Muscle layer of duodenum (tissue), 2 donors: Measurements from ENCODE around the gene SYNDIG1.

Experiments
- H3K27ac ChIP-seq: one replicate; pipeline ENCODE4 v1.7.0; 2013; ENCODE audit warnings: mild to moderate bottlenecking, low read length
- H3K27me3 ChIP-seq: one replicate; pipeline ENCODE4 v1.7.0; 2013; ENCODE audit warnings: low read depth, mild to moderate bottlenecking, control low read depth, low read length
- H3K36me3 ChIP-seq, 2 donors: one replicate each; pipeline ENCODE4 v1.7.0; 2013; ENCODE audit warnings: low read length in 2 of 2, control low read depth in 1 of 2, mild to moderate bottlenecking in 1 of 2; ENCODE audit not compliant: insufficient read depth in 2 of 2, control insufficient read depth in 1 of 2
- H3K4me1 ChIP-seq, 2 donors: one replicate each; pipeline ENCODE4 v1.7.0; 2013; ENCODE audit warnings: low read length in 2 of 2, mild to moderate bottlenecking in 2 of 2, control low read depth in 1 of 2, moderate library complexity in 1 of 2; ENCODE audit not compliant: insufficient read depth in 2 of 2, control insufficient read depth in 1 of 2
- H3K4me3 ChIP-seq, 2 donors: one replicate each; pipeline ENCODE4 v1.7.0; 2013; ENCODE audit warnings: low read length in 2 of 2, low read depth in 1 of 2, mild to moderate bottlenecking in 1 of 2
- H3K9me3 ChIP-seq, 2 donors: one replicate each; pipeline ENCODE4 v1.7.0; 2013; ENCODE audit warnings: low read length in 2 of 2, control low read depth in 1 of 2, mild to moderate bottlenecking in 1 of 2; ENCODE audit not compliant: control insufficient read depth in 1 of 2
- donor health status: healthy.

SYNDIG1 gene

DNA sequence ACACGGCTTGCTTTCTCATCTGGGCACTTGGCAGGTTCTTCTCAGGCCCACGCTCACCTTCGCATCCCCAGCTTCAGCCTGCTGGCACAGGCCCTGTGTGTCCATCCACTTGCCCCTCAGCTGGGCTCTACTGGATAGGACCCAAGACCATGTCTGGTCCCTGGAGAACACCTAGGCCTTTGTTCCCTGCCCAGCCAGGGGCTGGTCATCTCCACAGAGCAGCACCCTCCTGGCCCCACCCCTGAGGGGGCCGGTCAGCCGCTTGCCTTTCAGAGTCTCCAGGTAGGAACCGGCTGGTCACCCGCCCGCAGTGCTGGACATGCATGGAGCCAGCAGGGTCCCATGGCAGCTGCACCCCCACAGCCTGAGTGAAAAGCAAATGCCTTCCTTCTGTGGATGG, 191.2 kb downstream of the SYNDIG1 start:
- Histone ChIP-seq H3K4me3 (no peak overlapping the region), H3K27ac (no peak overlapping the region), H3K4me1 (no peaks in the 10 kb centered on the region), H3K27me3 (no peaks in the 10 kb centered on the region), H3K36me3 (no peaks in the 10 kb centered on the region), H3K9me3 (no peaks in the 10 kb centered on the region)

DNA sequence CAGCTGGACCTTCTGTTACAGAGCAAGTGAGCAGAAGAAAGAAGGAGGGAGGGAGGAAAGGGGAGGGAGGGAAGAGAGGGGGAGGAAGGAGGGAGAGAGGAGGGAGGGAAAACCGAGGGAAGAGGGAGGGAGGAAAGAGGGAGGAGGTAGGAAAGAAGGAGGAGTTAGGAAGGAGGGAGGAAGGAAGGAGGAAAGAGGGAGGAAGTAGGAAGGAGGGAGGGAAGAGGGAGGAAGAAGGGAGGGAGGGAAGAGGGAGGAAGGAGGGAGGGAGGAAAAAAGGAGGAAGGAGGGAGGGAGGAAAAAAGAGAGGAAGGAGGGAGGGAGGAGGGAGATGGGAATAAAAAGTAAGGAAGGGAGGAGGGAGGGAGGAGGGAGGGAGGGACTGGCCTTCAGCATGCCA, 191.8 kb downstream of the SYNDIG1 start:
- no peak overlapping the region for H3K27ac ChIP-seq
- H3K36me3 ChIP-seq = no peaks in the 10 kb centered on the region
- H3K4me1 ChIP-seq = no peaks in the 10 kb centered on the region
- no peaks in the 10 kb centered on the region for H3K9me3 ChIP-seq
- no peaks in the 10 kb centered on the region for H3K27me3 ChIP-seq
- no peak overlapping the region for H3K4me3 ChIP-seq

DNA sequence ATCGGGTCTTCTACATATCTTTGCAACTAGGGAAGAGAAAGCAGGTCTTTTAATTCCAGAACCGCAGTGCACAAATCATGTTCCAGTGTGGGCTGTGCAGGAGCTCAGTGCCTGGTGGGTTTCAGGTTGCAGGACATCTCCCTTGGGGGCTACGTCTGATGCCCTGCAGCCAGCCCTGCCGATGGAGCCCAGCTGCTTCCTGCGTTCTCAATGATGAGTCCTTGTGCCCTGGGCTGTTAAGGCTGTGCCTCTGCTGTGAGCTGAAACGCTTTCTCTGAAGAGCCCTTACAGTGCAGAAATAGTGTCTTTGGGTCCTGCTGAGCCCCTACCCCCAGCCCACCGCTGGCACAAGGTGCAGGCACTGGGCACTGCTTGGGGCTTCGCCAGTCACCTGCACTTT, 192.9 kb downstream of the SYNDIG1 start:
- Histone ChIP-seq H3K4me3 (no peak overlapping the region), H3K9me3 (no peaks in the 10 kb centered on the region), H3K36me3 (no peaks in the 10 kb centered on the region), H3K4me1 (no peaks in the 10 kb centered on the region), H3K27ac (no peak overlapping the region), H3K27me3 (no peaks in the 10 kb centered on the region)

DNA sequence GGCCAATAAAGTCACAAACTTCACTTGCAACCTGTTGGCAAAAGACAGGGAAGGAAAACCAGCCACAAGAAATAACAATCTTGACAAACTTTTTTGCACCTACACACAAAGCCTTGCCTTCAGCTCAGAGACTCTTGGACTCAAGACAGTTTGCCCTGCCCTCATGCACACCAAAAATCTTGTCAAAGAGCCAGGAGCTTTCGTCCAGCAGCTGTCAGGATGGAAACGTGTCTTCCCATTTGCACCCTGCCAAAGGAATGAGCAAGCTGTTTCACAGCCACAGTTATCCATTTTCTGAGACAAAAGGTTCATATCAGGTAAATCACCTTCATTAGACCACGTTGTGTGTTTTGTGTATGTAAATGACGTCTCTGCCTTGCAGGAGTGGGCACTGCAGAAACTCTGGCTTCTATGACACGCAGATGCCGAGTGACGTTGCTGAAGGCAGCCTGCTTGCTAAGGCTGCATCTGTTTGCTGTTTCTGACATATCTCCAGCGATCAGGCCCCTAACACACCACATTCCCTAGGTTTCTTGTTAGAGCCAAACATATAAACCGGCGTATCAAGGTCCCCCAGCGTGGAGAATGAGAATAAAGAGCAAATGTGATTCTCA, 193.4 kb downstream of the SYNDIG1 start:
- Histone ChIP-seq H3K4me3 (no peak overlapping the region), H3K27me3 (no peaks in the 10 kb centered on the region), H3K9me3 (no peaks in the 10 kb centered on the region), H3K27ac (no peak overlapping the region), H3K4me1 (no peaks in the 10 kb centered on the region), H3K36me3 (no peaks in the 10 kb centered on the region)

DNA sequence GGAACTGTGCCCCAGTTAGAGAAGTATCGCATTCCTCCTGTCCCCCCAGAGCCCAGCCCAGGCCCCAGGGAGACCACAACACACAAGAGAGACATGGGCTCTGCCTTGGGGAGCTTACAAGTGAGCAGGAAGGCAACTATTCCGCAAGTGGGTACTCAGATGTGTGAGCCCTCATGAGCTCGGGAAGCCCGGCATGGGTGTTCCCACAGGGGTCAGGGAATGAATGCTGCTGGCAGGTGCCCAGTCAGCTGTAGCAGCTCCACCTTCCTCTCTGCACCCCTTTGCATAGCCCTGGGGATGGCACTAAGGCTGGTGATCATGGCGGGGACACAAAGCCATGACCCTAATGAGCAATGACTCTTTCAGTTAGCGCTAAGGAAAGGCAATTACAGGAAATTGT, 194.1 kb downstream of the SYNDIG1 start:
- Histone ChIP-seq H3K27me3 (no peaks in the 10 kb centered on the region), H3K27ac (no peak overlapping the region), H3K9me3 (no peaks in the 10 kb centered on the region), H3K4me3 (no peak overlapping the region), H3K4me1 (no peaks in the 10 kb centered on the region), H3K36me3 (no peaks in the 10 kb centered on the region)

DNA sequence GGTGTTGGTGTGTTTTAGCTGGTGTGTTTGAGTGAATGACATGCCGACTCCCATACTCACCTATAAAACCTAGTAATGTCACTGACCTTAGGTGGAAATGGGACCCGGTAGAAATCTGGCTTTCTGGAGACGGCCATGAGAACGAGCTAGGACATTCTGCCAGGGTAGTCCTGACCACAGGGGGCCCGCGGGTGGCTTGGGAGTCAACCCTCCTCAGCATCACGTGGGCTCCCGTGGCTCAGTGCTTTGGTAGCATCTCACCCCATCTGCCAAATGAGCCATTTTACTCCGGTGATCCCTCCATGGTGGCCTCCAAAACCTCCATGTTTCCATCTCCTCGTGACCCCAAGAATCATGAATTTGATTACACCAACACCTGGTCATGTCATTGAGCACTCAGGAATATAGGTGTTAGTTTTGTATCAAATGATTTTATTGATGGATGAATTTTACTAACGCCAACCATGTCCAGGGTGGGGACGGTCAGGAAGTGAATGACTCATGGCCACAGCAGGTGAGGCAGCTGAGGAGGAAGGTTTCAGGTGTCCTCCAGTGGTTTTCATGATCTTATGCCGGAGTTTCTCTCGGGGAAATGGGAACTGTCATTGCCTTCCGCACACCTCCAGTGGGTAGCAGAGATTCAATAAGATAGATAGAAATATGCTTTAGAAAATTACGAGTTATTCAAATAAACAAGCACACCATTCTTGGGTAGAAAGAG, 195.0 kb downstream of the SYNDIG1 start:
- H3K9me3 ChIP-seq = no peaks in the 10 kb centered on the region
- no peaks in the 10 kb centered on the region for H3K4me1 ChIP-seq
- no peaks in the 10 kb centered on the region for H3K27me3 ChIP-seq
- no peak overlapping the region for H3K27ac ChIP-seq
- no peaks in the 10 kb centered on the region for H3K36me3 ChIP-seq
- no peak overlapping the region for H3K4me3 ChIP-seq

DNA sequence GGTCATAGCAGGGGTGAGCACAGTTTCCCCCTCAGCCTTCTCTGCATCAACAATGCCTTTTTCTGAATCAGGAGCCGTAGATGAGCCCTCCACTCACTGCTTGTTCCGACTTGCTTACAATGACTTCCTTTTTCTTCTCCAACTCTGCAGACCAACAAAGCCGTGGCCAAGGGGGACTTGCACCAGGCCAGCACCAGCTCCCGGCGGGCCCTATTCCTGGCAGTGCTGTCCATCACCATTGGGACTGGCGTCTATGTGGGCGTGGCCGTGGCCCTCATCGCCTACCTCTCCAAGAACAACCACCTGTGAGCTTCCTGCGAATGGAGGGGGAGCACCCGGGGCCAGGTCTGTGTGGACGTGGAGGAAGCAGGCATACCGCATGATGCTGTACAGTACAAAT, 195.8 kb downstream of the SYNDIG1 start:
- Histone ChIP-seq H3K4me1 (no peaks in the 10 kb centered on the region), H3K4me3 (no peak overlapping the region), H3K27ac (no peak overlapping the region), H3K27me3 (no peaks in the 10 kb centered on the region), H3K36me3 (no peaks in the 10 kb centered on the region), H3K9me3 (no peaks in the 10 kb centered on the region)

DNA sequence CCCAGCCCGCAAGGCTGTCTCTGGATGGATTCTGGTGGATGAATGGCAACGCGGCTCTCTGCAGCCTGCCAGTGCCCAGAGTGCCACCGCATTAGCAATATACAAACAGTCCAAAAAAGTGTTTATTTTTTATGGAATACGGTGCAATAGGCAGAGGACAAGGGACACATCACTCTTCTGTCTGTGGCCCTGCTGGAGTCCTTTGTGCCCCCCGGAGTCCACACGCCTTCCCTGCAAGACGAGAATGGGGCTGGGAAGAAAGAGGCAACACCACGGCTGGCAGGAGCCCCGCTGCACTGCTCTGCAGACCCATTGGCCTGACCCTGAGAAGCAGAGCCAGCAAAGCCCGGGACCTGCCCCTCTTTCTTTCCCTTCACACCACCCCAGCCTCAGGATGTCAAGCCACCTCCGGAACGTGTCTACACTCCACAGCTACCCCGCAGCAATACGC, 196.3 kb downstream of the SYNDIG1 start:
- H3K36me3 ChIP-seq = no peaks in the 10 kb centered on the region
- H3K27ac ChIP-seq = no peak overlapping the region
- H3K4me3 ChIP-seq = no peak overlapping the region
- no peaks in the 10 kb centered on the region for H3K27me3 ChIP-seq
- no peaks in the 10 kb centered on the region for H3K4me1 ChIP-seq
- no peaks in the 10 kb centered on the region for H3K9me3 ChIP-seq

DNA sequence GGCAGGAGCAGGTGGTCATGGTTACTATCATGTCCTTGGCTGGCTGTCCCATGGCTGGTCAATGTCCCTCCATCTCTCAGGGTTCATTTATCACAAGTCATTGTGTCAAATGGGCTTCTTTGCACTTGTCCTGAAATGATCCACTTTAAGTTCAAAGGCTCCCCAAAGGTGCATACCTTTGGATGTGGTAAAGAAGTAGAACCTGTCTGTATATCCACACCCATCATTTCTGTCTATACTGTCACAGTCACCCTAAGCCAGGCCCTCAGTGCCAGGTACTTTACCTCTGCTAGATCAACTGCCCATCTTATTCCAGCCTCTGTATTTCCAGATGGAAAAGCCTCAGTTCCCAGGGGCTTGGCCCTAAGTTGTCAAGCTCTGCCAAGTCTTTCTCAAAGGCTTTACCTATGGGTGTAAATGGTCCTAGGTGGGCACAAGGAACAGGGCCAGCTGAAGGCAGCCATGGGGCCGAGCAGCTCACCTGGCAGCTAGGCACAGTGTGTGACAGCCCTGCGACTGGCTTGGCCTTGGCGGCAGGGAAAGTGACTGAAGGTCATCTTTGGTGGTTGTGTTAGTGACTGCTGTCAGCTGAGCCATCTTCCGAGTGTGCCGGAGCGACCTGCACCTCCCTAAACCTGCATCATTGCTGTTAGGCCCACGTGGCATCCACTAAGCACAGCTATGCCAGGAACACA, 198.4 kb downstream of the SYNDIG1 start:
- Histone ChIP-seq H3K4me3 (no peak overlapping the region), H3K27me3 (no peaks in the 10 kb centered on the region), H3K36me3 (no peaks in the 10 kb centered on the region), H3K27ac (no peak overlapping the region), H3K4me1 (no peaks in the 10 kb centered on the region), H3K9me3 (no peaks in the 10 kb centered on the region)

DNA sequence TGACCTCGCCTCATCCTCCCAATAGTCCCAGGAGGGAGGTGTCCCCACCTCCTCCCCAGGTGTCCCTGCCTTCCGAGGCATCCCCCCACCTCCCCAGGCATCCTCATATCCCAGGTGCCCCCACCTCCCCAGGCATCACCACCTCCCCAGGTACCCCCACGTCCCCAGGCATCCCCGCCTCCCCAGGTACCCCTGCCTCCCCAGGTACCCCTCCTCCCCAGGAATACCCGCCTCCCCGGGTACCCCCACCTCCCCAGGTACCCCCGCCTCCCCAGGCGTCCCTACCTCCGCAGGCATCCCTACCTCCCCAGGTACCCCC, 198.9 kb downstream of the SYNDIG1 start:
- Histone ChIP-seq H3K27me3 (no peaks in the 10 kb centered on the region), H3K27ac (no peak overlapping the region), H3K4me1 (no peaks in the 10 kb centered on the region), H3K4me3 (no peak overlapping the region), H3K36me3 (no peaks in the 10 kb centered on the region), H3K9me3 (no peaks in the 10 kb centered on the region)

DNA sequence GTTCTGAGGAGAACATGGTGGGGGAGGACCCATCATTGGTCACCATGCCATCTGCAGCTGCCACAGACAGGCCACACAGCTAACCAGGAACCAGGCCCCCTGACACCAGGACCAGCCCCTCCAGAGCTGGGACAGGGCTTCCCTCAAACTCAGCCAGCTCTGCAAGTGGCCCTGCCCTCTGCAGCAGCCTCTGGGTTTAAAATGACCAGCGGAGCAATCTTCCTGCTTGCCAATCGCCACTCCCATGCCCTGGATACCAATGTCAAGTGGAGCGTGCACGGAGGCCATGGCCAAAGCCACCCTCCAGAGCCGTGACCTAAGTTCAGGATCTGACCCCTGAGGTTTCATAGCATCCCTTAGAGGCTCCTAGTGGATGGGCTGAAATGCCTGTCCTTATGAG, 199.4 kb downstream of the SYNDIG1 start:
- no peak overlapping the region for H3K4me3 ChIP-seq
- no peaks in the 10 kb centered on the region for H3K9me3 ChIP-seq
- no peaks in the 10 kb centered on the region for H3K36me3 ChIP-seq
- no peaks in the 10 kb centered on the region for H3K4me1 ChIP-seq
- H3K27me3 ChIP-seq = no peaks in the 10 kb centered on the region
- no peak overlapping the region for H3K27ac ChIP-seq
